Measurements from ENCODE around the gene RNF187.

DNA sequence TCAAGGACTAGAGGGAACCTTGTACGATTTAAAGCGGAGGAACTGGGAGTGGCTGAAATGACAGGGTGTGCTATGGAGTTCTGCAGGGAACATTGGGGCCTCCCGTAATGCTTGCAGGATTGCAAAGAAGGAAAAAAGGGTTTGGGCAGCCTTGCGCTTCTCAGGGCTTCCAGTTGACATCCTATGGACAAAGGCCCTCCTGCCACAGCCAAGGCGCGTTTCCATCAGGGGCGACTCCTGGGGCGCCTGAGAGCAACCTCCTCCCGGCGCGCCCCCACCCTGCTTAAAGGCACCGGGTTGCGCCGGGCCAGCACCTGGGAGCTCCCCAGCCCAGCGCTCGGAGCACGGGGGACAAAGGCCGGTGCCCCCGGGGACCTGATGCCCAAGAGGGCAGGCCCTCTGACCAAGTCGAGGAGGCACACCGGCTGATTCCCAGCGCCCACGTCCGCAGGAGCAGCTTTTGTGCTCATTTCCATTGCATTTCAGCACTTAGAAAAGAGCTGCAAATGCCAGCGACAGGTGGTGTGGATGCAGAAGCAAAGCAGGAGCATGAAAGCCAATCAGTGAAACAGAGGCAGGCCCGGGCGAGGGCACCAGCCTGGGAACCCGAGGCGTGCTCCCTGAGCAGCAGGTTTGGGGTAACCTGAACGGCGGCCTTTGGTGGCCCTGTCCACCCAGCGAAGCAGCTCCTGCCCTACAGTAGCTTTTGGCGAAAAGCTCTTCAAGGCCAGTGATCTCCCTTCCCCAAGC, 17.6 kb upstream of the RNF187 start:
- TF ChIP-seq CTCF (IDR thresholded peaks at IDR 0.05) (no peak), POLR2AphosphoS5 (IDR thresholded peaks at IDR 0.05; ENCODE audit: low read depth, low read length) (no peak), REST (IDR thresholded peaks at IDR 0.05; ENCODE audit: insufficient read depth in 1 of 2, low read depth in 2 of 2, low read length in 1 of 2) (no peak), TCF7L2 (IDR thresholded peaks at IDR 0.05; ENCODE audit: low read depth, low read length) (no peak)

All from Panc1 (cell line).